ENCODE results near the gene UST.

- TF ChIP-seq SIN3A (IDR thresholded peaks at IDR 0.05; ENCODE audit: borderline replicate concordance in 2 of 2, control insufficient read depth in 1 of 2, low read depth in 2 of 2, low read length in 2 of 2) (no peak), CTCF (IDR thresholded peaks at IDR 0.05 in 2 of 3, conservative IDR thresholded peaks at IDR 0.05 in 1 of 3; ENCODE audit: insufficient read depth in 2 of 3, low read depth in 1 of 3, low read length in 3 of 3) (no peak), CHD1 (IDR thresholded peaks at IDR 0.05; ENCODE audit: low read length) (no peak), GTF2B (IDR thresholded peaks at IDR 0.05; ENCODE audit: extremely low read depth, insufficient read length) (no peak), ZNF217 (CRISPR knock-in tag; IDR thresholded peaks at IDR 0.05) (no peak), ZNF551 (CRISPR knock-in tag; IDR thresholded peaks at IDR 0.05) (no peak), ZNF830 (CRISPR knock-in tag; IDR thresholded peaks at IDR 0.05) (no peak), NFYB (IDR thresholded peaks at IDR 0.05; ENCODE audit: extremely low read depth, insufficient read length) (no peak)
Observed at GRCh38 chr6:148831064-148831463, 84.2 kb downstream of the UST start.
